Activated naive CD4-positive, alpha-beta T cell treated with anti-CD3 and anti-CD28 coated beads, Interleukin-2, amount 10 ng/mL, durations not matched to agents 7 days and 5 days (primary cell): ENCODE data around the gene ARL3.

Experiments used
- CTCF ChIA-PET: fragments of 350-600 bp; sonication (Branson Sonifier 250); formaldehyde crosslinking; loops from one replicate; lab custom pipeline; 2021; ENCODE audit warnings: antibody characterized with exemption; lab: Charles Lee
- DNase-seq: peaks from one replicate; pipeline ENCODE4 v3.0.0-alpha.2; 2020
- H3K27ac Mint-ChIP-seq: one replicate; pipeline ENCODE4 v1.8.0; 2021; ENCODE audit warnings: mild to moderate bottlenecking, moderate library complexity, mixed read lengths
- H3K27me3 Mint-ChIP-seq: one replicate; pipeline ENCODE4 v1.8.0; 2021; ENCODE audit warnings: mild to moderate bottlenecking, mixed read lengths
- H3K36me3 Mint-ChIP-seq: one replicate; pipeline ENCODE4 v1.8.0; 2021; ENCODE audit warnings: mixed read lengths
- H3K4me1 Mint-ChIP-seq: one replicate; pipeline ENCODE4 v1.8.0; 2021; ENCODE audit warnings: mixed read lengths
- H3K4me3 Mint-ChIP-seq: one replicate; pipeline ENCODE4 v1.8.0; 2021; ENCODE audit warnings: mild to moderate bottlenecking, moderate library complexity, mixed read lengths
- H3K9me3 Mint-ChIP-seq: one replicate; pipeline ENCODE4 v1.8.0; 2021; ENCODE audit warnings: mixed read lengths

The ARL3 gene

DNA sequence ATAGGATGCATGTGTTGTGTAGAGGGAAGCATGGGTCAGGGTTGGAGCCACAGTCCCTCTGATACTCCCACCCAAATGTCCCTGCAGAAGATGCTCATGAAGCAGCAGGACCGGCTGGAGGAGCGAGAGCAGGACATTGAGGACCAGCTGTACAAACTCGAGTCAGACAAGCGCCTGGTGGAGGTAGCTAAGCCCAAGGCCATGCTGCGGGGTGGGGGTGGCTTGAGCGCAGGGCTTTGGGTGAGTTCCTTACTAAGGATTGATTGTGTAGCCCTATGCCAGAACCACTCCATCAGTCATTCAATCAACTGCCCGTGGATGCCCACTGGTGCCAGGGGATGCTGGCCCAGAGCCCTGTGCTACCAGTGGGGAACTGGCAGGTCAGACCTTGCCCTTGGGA, 59.6 kb downstream of the ARL3 start:
- no peak for DNase-seq
- Mint-ChIP-seq H3K36me3 (peaks cover 50% of the 10 kb centered on the region), H3K27me3 (no peaks in the 10 kb centered on the region), H3K9me3 (no peaks in the 10 kb centered on the region), H3K4me3 (no peak overlapping the region), H3K27ac (peak overlapping the region; percentile 68), H3K4me1 (peaks cover 64% of the 10 kb centered on the region)
- CTCF ChIA-PET: interaction anchor here (1.6 kb wide), 1 partner anchor 10 kb away, joined by 4 read pairs; the partner anchor contains the start of gene TRIM8

DNA sequence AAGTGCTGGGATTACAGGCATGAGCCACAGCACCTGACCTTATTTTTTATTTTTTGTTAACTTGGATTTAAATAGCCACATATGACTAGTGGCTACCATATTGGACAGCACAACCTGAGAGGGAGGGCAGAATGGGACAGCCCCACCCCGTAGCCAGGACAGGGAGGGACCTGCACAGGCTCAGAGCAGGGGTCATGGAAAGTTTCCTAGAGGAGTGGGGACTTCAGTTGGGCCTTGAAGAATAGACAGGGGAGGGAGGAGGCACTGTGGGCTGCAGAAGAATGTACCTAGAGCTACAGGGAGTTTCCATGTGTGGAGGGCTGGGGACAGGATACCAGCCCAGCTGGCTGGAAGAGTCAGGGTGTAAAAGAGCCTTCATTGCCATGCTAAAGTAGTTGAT, 61.1 kb downstream of the ARL3 start:
- no peaks in the 10 kb centered on the region for H3K27me3 Mint-ChIP-seq
- H3K36me3 Mint-ChIP-seq: peaks cover 43% of the 10 kb centered on the region
- H3K9me3 Mint-ChIP-seq: no peaks in the 10 kb centered on the region
- CTCF ChIA-PET: interaction anchor here (1.6 to 2.8 kb wide), 3 partner anchors 8 to 22 kb away, joined by 4 to 14 read pairs (median 9); partner anchors contain the start of gene TRIM8
- H3K4me3 Mint-ChIP-seq: no peak overlapping the region
- H3K27ac Mint-ChIP-seq: no peak overlapping the region
- H3K4me1 Mint-ChIP-seq: peaks cover 65% of the 10 kb centered on the region
- DNase-seq: no peak

DNA sequence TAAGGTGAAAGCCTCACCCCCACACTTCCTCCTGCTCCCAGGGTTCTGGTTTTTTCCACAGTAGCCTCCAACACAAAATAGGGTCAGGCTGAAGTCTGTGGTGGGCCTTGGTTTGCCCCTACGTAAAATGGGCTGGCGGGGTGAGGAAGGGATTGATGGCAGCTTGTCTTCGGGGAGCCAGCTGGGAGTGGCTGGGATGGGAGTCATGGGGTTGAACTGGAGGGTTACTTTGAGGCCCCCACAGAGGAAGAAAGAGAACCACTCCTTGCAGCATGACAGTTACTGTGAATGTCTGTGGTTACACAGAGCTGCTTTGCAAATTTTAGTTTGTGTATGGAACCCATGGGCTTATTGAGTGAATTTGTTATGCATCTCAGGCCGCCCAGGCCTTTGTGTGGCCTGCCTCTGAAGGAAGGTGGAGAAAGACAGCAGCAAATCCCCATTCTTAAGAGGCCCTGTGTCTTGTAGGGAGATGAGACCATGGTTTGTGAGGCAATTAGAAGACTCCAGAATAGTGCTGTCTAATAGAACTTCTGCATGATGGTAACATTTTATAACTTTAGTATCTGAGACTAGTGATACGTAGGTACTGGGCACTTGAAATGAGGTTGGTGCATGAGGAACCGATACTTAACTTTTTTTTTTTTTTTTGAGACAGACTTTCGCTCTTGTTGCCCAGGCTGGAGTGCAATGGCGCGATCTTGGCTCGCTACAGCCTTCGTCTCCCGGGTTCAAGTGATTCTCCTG, 61.9 kb downstream of the ARL3 start:
- Mint-ChIP-seq H3K9me3 (no peaks in the 10 kb centered on the region), H3K27ac (peak overlapping the region; percentile 85), H3K27me3 (no peaks in the 10 kb centered on the region), H3K36me3 (peaks cover 37% of the 10 kb centered on the region), H3K4me1 (peaks cover 65% of the 10 kb centered on the region), H3K4me3 (peak overlapping the region; percentile 30)
- CTCF ChIA-PET: interaction anchor here (1.2 to 2.8 kb wide), 3 partner anchors 18 to 47 kb away, joined by 3 to 14 read pairs (median 9); no protein-coding TSS in a partner anchor
- DNase-seq: no peak

DNA sequence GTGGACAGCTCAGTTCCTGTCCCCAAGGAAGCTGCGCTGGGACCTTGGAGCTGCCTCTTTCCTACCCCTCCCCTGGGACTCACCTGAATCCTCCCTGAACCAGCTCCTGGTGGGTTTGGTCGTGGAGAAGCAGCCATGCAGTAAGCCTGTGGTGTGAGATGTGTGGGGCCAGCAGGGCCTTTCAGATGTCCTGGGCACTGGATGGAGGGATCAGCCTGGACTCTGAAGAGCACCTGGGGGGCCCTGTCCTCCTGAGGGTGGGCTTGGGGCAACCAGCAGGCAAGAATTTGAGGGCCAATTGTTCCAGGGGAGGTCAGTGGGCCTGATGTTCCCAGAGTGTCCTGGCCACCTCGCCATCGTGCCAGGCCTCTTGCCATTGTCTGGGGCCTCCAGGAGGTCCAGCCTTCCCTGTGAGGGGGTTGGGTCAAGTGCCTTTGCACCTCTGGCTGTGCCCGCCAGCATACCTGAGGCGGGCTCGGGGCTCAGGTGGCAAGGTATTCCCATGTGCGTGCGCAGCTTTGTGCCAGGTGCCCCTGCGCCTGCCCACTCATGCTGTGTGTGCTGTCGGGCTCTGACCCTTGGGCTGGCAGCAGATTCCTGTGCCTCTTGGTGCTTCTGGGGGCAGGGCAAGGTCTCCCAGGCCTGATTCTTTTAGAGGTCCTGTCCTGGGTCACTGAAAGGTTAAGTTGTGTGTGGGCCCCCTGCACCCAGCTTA, 62.6 kb downstream of the ARL3 start:
- Mint-ChIP-seq H3K27me3 (no peaks in the 10 kb centered on the region), H3K9me3 (no peaks in the 10 kb centered on the region), H3K36me3 (peaks cover 32% of the 10 kb centered on the region), H3K4me1 (peaks cover 70% of the 10 kb centered on the region), H3K4me3 (no peak overlapping the region), H3K27ac (peak overlapping the region; percentile 85)
- CTCF ChIA-PET: interaction anchor here (0.9 to 2.8 kb wide), 4 partner anchors 15 to 46 kb away, joined by 3 to 14 read pairs (median 6); no protein-coding TSS in a partner anchor
- no peak for DNase-seq

DNA sequence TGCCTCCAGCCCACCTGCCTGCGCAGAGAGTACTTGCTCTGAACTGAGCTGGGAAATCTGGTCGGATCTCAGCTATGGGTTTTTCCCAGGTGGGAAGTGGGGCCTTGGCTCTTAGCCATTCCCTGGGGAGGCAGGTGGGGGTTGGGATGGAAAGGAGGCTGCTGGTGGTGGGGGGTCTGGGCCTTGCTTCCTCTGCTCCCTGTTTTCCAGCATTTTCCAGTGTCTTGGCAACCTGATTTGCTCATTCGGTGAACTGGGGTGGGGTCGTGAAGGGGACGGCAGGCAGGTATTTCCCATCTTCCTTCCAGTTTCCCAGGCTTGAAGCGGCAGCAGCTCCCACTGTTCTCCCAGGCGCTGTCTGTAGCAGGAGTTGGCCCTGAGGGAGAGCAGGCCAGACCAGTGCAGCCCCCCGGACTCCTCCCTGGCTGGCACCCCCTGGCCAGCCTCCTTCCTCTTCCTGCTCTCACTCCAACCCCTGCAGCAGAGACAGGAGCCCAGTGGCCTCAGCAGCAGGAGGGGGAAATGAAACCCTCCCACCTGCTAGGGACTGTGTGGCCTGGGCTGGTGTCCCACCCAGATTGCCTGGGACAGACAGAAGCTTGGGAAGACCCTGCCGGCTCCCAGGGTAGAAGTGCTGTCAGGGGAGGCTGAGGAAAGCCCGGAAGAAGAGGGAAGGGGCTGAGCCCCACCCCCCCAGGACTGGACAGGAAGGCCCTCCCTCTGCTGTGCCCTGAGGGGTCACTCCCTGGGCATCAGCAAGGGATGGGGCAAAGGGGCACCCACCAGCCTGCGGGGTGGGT, 63.3 kb downstream of the ARL3 start:
- Mint-ChIP-seq H3K9me3 (no peaks in the 10 kb centered on the region), H3K36me3 (peaks cover 34% of the 10 kb centered on the region), H3K4me3 (no peak overlapping the region), H3K27ac (peak overlapping the region; percentile 85), H3K4me1 (peaks cover 78% of the 10 kb centered on the region), H3K27me3 (no peaks in the 10 kb centered on the region)
- CTCF ChIA-PET: interaction anchor here (0.6 to 2.8 kb wide), 5 partner anchors 15 to 477 kb away, joined by 3 to 14 read pairs (median 5); no protein-coding TSS in a partner anchor
- DNase-seq: no peak

DNA sequence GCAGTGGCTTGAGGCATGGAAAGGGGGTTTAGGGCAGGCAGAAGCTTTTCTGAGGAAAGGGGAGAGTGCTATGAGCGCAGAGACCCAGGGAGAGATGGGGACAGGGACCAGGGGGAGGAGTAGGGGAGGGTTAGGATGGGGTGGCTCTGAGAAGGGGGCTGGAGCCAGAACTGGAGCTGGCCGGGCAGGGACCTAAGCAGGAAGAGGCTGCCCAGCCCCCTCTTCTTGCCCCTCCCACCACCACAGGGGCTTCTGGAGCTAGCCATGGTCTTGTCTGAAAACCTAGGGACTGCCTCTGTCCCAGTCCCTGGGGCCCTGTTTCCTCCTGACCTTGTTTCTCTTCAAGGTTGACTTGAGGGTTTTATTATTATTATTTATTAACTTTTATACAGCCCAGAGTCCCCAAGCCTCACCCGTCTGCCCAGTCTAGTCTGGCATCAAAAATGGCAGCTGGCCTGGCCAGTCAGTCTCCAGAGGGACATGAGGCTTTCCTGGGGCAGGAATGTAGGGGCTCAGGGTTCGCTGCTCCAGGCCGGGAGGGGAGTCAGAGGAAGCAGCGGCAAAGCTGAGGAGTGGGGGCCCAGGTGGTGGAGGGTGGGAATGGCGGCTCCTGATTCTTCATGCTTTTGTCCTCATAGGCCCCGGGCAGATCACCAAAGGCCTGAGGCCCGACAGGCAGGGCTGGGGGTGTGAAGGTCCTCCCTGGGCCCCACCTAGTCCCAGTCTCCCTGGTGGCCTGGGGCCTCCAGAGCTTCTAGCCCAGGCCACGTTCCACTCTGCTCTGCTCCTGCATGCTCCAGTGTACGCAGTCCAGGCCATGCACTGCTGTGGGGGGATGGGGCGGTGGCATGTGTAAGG, 64.2 kb downstream of the ARL3 start:
- Mint-ChIP-seq H3K27me3 (no peaks in the 10 kb centered on the region), H3K4me1 (peaks cover 78% of the 10 kb centered on the region), H3K27ac (no peak overlapping the region), H3K9me3 (no peaks in the 10 kb centered on the region), H3K36me3 (peaks cover 35% of the 10 kb centered on the region), H3K4me3 (no peak overlapping the region)
- CTCF ChIA-PET: interaction anchor here (0.9 to 1.7 kb wide), 3 partner anchors 9 to 24 kb away, joined by 3 to 4 read pairs (median 4); no protein-coding TSS in a partner anchor
- no peak for DNase-seq

DNA sequence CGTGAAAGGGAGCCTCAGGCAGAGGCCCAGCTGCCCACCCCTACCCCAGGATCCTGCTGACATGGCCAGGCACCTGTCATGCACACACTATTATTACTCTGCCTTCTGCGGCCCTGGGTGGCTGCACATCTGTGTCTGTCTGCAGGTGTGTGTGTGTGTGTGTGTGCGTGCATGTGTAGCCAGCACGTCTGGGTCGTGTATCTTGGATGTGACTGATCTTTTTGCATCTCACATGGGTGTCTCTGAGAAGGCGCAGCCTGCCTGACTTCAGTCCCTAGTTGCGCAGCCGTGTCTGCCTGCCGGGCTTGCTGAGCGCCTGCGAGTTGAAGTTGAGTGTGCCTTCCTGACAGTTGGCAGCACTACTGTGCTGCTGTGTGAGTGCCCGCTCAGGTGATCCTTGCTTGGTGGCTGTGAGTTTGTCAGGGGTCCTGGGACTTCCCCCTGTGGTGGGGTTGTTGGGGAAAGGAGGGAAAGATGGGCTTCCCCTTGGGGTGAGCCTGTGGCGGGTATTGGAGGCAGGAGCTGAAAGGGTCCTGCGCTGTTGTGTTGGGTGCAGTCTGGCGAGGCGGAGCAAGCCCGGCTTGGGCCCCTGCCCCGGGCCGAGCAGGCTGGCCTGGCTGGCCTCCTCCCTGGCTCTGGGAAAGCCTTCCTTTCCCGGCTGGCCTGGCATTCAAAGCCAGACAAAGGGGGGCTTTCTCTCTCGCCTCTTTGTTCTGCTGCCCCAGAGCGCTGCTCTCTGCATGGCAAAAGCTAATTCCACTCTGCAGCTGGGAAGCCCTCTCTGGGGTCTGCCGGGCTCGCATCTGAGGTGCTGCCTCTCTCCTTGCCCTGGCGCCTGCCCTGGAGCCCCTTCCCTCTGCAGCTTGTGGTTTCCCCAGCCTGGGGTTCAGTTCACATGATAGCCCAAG, 65.1 kb downstream of the ARL3 start:
- CTCF ChIA-PET: interaction anchor here (0.9 to 1.7 kb wide), 3 partner anchors 9 to 25 kb away, joined by 3 to 4 read pairs (median 4); no protein-coding TSS in a partner anchor

DNA sequence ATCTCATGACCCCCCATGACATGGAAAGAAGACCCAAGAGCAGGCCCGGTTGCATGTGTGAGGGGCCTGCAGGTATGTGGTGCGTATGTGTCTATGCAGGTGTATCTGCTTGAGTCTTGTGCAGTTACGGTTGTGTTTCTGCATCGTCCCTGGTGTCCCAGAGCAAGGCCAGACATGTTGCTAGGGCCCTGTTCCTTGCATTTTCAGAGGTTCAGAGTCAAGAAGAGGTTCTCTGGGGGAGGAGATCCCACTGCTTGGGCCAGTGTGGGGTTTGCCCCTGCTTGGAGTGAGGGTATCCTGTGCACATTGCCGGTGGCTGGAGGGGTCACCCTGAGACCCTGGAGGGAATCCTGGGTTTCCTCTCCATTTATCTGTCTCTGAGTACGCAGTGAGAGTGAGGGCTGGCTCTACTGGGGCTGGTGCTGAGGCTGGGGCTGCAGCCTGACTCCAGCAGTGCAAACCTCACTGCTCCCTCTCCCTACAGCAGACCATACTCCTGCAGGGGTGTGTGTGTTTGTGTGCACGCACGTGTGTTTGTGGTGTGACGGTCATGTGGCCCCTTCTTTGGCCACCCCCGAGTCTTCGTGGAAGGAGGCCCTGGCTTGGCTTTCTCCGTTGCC, 65.8 kb downstream of the ARL3 start:
- CTCF ChIA-PET: interaction anchor here (1.0 kb wide), 1 partner anchor 26 kb away, joined by 4 read pairs; no protein-coding TSS in a partner anchor
- no peaks in the 10 kb centered on the region for H3K27me3 Mint-ChIP-seq
- peaks cover 72% of the 10 kb centered on the region for H3K4me1 Mint-ChIP-seq
- peaks cover 22% of the 10 kb centered on the region for H3K36me3 Mint-ChIP-seq
- peak overlapping the region; percentile 96 for H3K27ac Mint-ChIP-seq
- no peak for DNase-seq
- H3K4me3 Mint-ChIP-seq: peak overlapping the region; percentile 92
- H3K9me3 Mint-ChIP-seq: no peaks in the 10 kb centered on the region

More for the DNA sequence above, 65.1 kb downstream of the ARL3 start:
- H3K4me1 Mint-ChIP-seq: peaks cover 78% of the 10 kb centered on the region
- H3K9me3 Mint-ChIP-seq: no peaks in the 10 kb centered on the region
- peak; percentile 59 for DNase-seq
- no peaks in the 10 kb centered on the region for H3K27me3 Mint-ChIP-seq
- peak overlapping the region; percentile 55 for H3K4me3 Mint-ChIP-seq
- peak overlapping the region; percentile 96 for H3K27ac Mint-ChIP-seq
- H3K36me3 Mint-ChIP-seq: peaks cover 28% of the 10 kb centered on the region

DNA sequence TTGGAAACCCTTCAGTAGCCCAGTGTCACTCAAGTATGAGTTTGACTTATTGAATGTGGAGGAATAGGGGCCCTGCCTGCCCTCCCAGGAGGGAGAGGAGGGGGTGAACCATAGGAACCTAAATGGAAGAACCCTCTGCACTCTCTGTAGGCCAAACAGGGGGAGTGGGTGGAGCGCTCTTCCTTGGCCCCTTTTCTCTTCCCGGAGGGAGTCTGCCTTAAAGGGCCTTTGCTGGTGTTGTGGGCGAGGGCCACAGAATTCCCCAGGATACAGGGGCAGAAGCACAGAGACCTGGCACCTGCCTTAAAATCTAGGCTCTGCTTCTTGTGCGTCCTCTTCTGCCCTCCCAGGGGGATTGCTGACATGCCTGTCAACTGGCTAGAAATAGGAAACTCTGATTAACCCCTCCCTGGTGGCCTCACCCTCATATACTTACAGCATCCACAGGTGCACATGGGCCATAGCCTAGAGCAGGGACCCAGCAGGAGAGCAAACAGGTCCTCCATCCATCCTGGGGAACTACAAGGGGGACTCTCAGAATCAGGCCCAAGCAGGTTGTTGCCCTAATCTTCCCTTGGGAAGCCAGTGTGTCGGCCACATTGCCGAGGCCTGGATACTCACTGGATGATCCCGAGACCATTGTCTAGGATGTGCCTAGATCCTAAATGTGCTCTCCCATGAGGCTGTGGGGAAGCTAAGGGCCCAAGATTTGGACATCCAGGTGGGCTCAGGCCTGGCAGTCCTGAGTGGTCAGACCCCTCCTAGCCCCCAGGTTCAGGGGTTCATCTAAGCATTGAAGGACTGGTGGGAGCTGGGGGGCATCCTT, 66.5 kb downstream of the ARL3 start:
- Mint-ChIP-seq H3K27ac (peak overlapping the region; percentile 96), H3K9me3 (no peaks in the 10 kb centered on the region), H3K4me1 (peaks cover 65% of the 10 kb centered on the region), H3K4me3 (peak overlapping the region; percentile 92), H3K27me3 (no peaks in the 10 kb centered on the region), H3K36me3 (peaks cover 16% of the 10 kb centered on the region)
- no peak for DNase-seq
- CTCF ChIA-PET: interaction anchor here (0.6 to 4.1 kb wide), 4 partner anchors 14 to 577 kb away, joined by 3 to 17 read pairs (median 6); partner anchors contain the start of genes ARL3 and SFXN2

DNA sequence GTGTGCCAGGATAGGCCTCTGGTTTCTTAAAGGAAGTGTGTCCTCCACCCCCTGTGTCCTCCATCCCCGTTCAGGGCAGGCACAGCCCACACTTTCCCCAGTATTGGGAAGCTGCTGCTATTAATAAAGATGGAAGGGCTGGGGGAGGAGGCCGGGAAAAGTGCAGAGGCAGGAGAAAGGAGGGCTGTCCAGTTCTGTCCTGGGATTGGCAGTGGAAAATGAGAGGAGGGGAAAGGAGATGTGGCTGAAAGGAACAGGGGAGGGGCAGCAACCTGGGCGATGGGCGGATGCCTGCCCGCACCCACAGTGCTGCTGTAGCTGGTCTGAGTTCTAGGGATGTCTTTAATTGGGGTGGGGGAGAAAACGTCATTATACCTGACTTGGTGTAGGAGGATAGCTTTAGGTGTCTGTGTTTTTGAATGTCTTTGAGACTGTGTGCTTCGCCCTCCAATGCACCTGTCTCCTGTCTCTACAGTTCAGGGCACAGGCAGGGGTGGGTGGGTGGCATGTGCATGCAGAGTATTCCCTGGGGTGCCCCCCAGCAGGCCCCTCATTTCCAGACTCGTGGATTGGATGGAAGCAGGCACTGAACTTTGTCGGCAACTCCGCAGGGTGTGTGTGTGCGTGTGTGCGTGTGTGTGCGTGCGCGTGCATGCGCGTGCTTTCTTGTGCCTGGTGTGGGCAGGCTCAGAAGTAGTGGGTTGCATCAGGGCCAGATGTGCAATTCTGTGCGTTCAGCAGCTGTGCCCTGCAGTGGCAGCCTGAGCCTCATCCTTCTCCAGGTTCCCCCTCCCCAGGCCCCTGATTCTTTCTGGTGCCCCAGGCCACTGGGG, 67.4 kb downstream of the ARL3 start:
- H3K27ac Mint-ChIP-seq: peak overlapping the region; percentile 96
- H3K9me3 Mint-ChIP-seq: no peaks in the 10 kb centered on the region
- peaks cover 10% of the 10 kb centered on the region for H3K36me3 Mint-ChIP-seq
- H3K4me1 Mint-ChIP-seq: peaks cover 58% of the 10 kb centered on the region
- CTCF ChIA-PET: interaction anchor here (0.6 to 4.1 kb wide), 6 partner anchors 11 to 576 kb away, joined by 3 to 17 read pairs (median 6); partner anchors contain the start of genes ARL3 and SFXN2
- no peaks in the 10 kb centered on the region for H3K27me3 Mint-ChIP-seq
- peak overlapping the region; percentile 92 for H3K4me3 Mint-ChIP-seq
- DNase-seq: peak; percentile 66
